HG03354 (cell line): ENCODE measurements around the gene ZCCHC3.
A peak's percentile ranks its signal among the peaks of the same experiment; 100 is the strongest.

Experiments used
- ATAC-seq: cut with Tn5 transposase; IDR thresholded peaks from one replicate; pipeline ENCODE4 v1.9.1; 2021; ENCODE audit warnings: mild to moderate bottlenecking; ENCODE audit not compliant: unreplicated experiment, poor library complexity, severe bottlenecking

The ZCCHC3 gene

GRCh38 chr20:278607-279571, 18.5 kb upstream of the ZCCHC3 start:
- ATAC-seq, result no peak

GRCh38 chr20:284172-284571, 13.2 kb upstream of the ZCCHC3 start:
- ATAC-seq, result no peak

- ATAC-seq, result no peak
Measured at GRCh38 chr20:286508-286907, 10.9 kb upstream of the ZCCHC3 start.

GRCh38 chr20:288956-289692, 8.2 kb upstream of the ZCCHC3 start:
- ATAC-seq, result no peak

GRCh38 chr20:289693-290083, 7.7 kb upstream of the ZCCHC3 start:
- ATAC-seq, result no peak

- ATAC-seq, result peak; percentile 85
Measured at GRCh38 chr20:290084-290831, 7.1 kb upstream of the ZCCHC3 start, which contains the start of gene C20orf96. C20orf96 (minus strand) TSS chr20:290750; CDS start chr20:290610, 140 bp downstream.

GRCh38 chr20:294602-295001, 2.8 kb upstream of the ZCCHC3 start:
- no peak for ATAC-seq

GRCh38 chr20:295804-296203, 1.6 kb upstream of the ZCCHC3 start:
- ATAC-seq, result no peak

- peak; percentile 30 for ATAC-seq
Measured at GRCh38 chr20:297925-298775, 780 bp downstream of the ZCCHC3 start.

- ATAC-seq, result no peak
Measured at GRCh38 chr20:298776-299391, 1.5 kb downstream of the ZCCHC3 start.

- ATAC-seq, result no peak
Measured at GRCh38 chr20:300345-300990, 3.1 kb downstream of the ZCCHC3 start.

- no peak for ATAC-seq
Measured at GRCh38 chr20:301886-302848, 4.8 kb downstream of the ZCCHC3 start.

- no peak for ATAC-seq
Measured at GRCh38 chr20:305745-306144, 8.4 kb downstream of the ZCCHC3 start.

GRCh38 chr20:308427-309038, 11.2 kb downstream of the ZCCHC3 start:
- no peak for ATAC-seq

- ATAC-seq, result no peak
Measured at GRCh38 chr20:309306-309840, 12.0 kb downstream of the ZCCHC3 start.

- peak; percentile 99 for ATAC-seq
Measured at GRCh38 chr20:309841-310644, 12.7 kb downstream of the ZCCHC3 start.
